Esophagus muscularis mucosa (tissue), 4 donors: ENCODE measurements around the gene MAVS. TPM values are rescaled to one million over a fixed set of nuclear protein-coding genes. Genes with fewer than 3 reads are reported as not detected.

Experiments used
- DNase-seq: peaks from one replicate; pipeline ENCODE4 v3.0.0-alpha.2; 2017; ENCODE audit errors: extremely low spot score
- H3K27ac ChIP-seq, 4 donors: fragments of 200-600 bp; sonication (generic); replicated peaks in 1 of 4; 1 replicate in 3 of 4; 2 replicates in 1 of 4; pipeline ENCODE4 v1.5.1; 2016 to 2019; ENCODE audit warnings: mild to moderate bottlenecking in 1 of 4
- H3K27me3 ChIP-seq, 4 donors: fragments of 200-600 bp; sonication (generic); one replicate each; pipeline versions ENCODE4 v1.5.1 to v1.6.0; 2016 to 2019
- H3K36me3 ChIP-seq, 4 donors: fragments of 200-600 bp; sonication (generic); one replicate each; pipeline ENCODE4 v1.5.1; 2016 to 2019
- H3K4me1 ChIP-seq, 4 donors: fragments of 200-600 bp; sonication (generic); one replicate each; pipeline ENCODE4 v1.5.1; 2016 to 2019
- H3K4me3 ChIP-seq, 4 donors: fragments of 200-600 bp; sonication (generic); 1 replicate in 2 of 4; 2 replicates in 2 of 4; pipeline ENCODE4 v1.5.1; 2016 to 2019; ENCODE audit warnings: mild to moderate bottlenecking in 4 of 4, moderate library complexity in 1 of 4
- H3K9me3 ChIP-seq, 4 donors: fragments of 200-600 bp; sonication (generic); 1 replicate in 3 of 4; 2 replicates in 1 of 4; pipeline ENCODE4 v1.5.1; 2016 to 2019
- CTCF ChIP-seq, 3 experiments: fragments of 200-600 bp in 2 of 3; fragments of 450-650 bp in 1 of 3; sonication (generic) in 2 of 3; IDR thresholded peaks; one replicate each; pipeline ENCODE4 v1.5.1; 2017 to 2019; ENCODE audit warnings: antibody characterized with exemption in 3 of 3, mild to moderate bottlenecking in 2 of 3, moderate library complexity in 1 of 3
- EP300 ChIP-seq: sonication (generic); formaldehyde crosslinking; IDR thresholded peaks from one replicate; pipeline ENCODE4 v1.6.1; 2017; ENCODE audit warnings: antibody characterized with exemption
- POLR2A ChIP-seq: fragments of 450-650 bp; IDR thresholded peaks from one replicate; pipeline ENCODE4 v1.6.1; 2017; ENCODE audit warnings: antibody characterized with exemption, moderate library complexity, mild to moderate bottlenecking, low read depth
- POLR2AphosphoS5 ChIP-seq, 2 donors: sonication (generic); formaldehyde crosslinking; IDR thresholded peaks; one replicate each; pipeline ENCODE4 v1.6.1; 2017; ENCODE audit warnings: antibody characterized with exemption in 2 of 2
- WGBS: methylation state at CpG from one replicate; pipeline ENCODE4 v1.1.5; 2018; 5-methylcytosine and 5-hydroxymethylcytosine counted together
- intact Hi-C: fragments of 100-400 bp; cut with DNase I; formaldehyde crosslinking; loops from one replicate; pipeline ENCODE4 v1.15.1; 2023
- total RNA-seq, 4 donors: library from RNA; depleted of rRNA; stranded (reverse); fragments of >200 nt; gene quantifications; one replicate each; pipeline versions ENCODE4 v1.1.0 to v1.2.1, GENCODE V29; 2016

Gene MAVS
- total RNA-seq, 4 donors from 2014 or later, result 34.6 to 56.1 (median 42.8) TPM

GRCh38 chr20:3916364-3916763 is 69.7 kb downstream of the MAVS start:
- WGBS, result 70% methylated on average over 2 of the region's 2 CpGs
- no peak overlapping the region for H3K27ac ChIP-seq
- no peaks in the 10 kb centered on the region for H3K27me3 ChIP-seq
- H3K9me3 ChIP-seq, result no peaks in the 10 kb centered on the region
- peaks cover 4 to 24% (median 21%) of the 10 kb centered on the region in 4 donors for H3K4me1 ChIP-seq
- intact Hi-C loops, result loop anchor here (1.0 kb wide), 1 partner anchor 14 kb away; no protein-coding TSS in a partner anchor
- peaks cover 14 to 84% (median 58%) of the 10 kb centered on the region in 4 donors for H3K36me3 ChIP-seq
- no peak for TF ChIP-seq POLR2A
- TF ChIP-seq EP300, result no peak
- no peak for TF ChIP-seq CTCF (IDR thresholded peaks at IDR 0.05)
- TF ChIP-seq POLR2AphosphoS5 (IDR thresholded peaks at IDR 0.05), result no peak
- no peak for DNase-seq
- H3K4me3 ChIP-seq, result no peak overlapping the region

GRCh38 chr20:3919352-3919751 is 72.7 kb downstream of the MAVS start:
- H3K36me3 ChIP-seq, result peaks cover 6 to 84% (median 54%) of the 10 kb centered on the region in 4 donors

GRCh38 chr20:3922223-3922982 is 75.8 kb downstream of the MAVS start:
- H3K27ac ChIP-seq, result no peak overlapping the region
- peaks cover 6 to 80% (median 60%) of the 10 kb centered on the region in 4 donors for H3K36me3 ChIP-seq
- no peaks in the 10 kb centered on the region for H3K27me3 ChIP-seq
- WGBS, result 71% methylated on average over 13 of the region's 13 CpGs
- no peak overlapping the region for H3K4me3 ChIP-seq
- H3K4me1 ChIP-seq, result peaks cover 5 to 25% (median 14%) of the 10 kb centered on the region in 4 donors
- intact Hi-C loops, result no loop called here
- no peaks in the 10 kb centered on the region for H3K9me3 ChIP-seq
- DNase-seq, result no peak
- TF ChIP-seq POLR2AphosphoS5 (IDR thresholded peaks at IDR 0.05) (no peak), EP300 (no peak), POLR2A (no peak), CTCF (IDR thresholded peaks at IDR 0.05) (no peak)

More at GRCh38 chr20:3919352-3919751, 72.7 kb downstream of the MAVS start:
- no peaks in the 10 kb centered on the region for H3K27me3 ChIP-seq
- TF ChIP-seq POLR2A, result no peak
- no peak for TF ChIP-seq POLR2AphosphoS5 (IDR thresholded peaks at IDR 0.05)
- no peak for TF ChIP-seq CTCF (IDR thresholded peaks at IDR 0.05)
- TF ChIP-seq EP300, result no peak
- no peak for DNase-seq
- peaks cover 9 to 34% (median 24%) of the 10 kb centered on the region in 4 donors for H3K4me1 ChIP-seq
- H3K27ac ChIP-seq, result no peak overlapping the region
- H3K9me3 ChIP-seq, result no peaks in the 10 kb centered on the region
- no peak overlapping the region for H3K4me3 ChIP-seq
- 71% methylated on average over 1 of the region's 1 CpG for WGBS
- intact Hi-C loops, result no loop called here

GRCh38 chr20:3922983-3923339 is 76.3 kb downstream of the MAVS start:
- no peak overlapping the region for H3K27ac ChIP-seq
- WGBS, result 96% methylated on average over 4 of the region's 4 CpGs
- intact Hi-C loops, result no loop called here
- TF ChIP-seq POLR2AphosphoS5 (IDR thresholded peaks at IDR 0.05) (no peak), POLR2A (no peak), CTCF (IDR thresholded peaks at IDR 0.05) (no peak), EP300 (no peak)
- peaks cover 5 to 30% (median 19%) of the 10 kb centered on the region in 4 donors for H3K4me1 ChIP-seq
- peaks cover 6 to 77% (median 60%) of the 10 kb centered on the region in 4 donors for H3K36me3 ChIP-seq
- no peak for DNase-seq
- no peak overlapping the region for H3K4me3 ChIP-seq
- H3K27me3 ChIP-seq, result no peaks in the 10 kb centered on the region
- H3K9me3 ChIP-seq, result no peaks in the 10 kb centered on the region
